Measurements from ENCODE around the gene VMO1. TPM values are rescaled to one million over a fixed set of nuclear protein-coding genes. Genes with fewer than 3 reads are reported as not detected.

The VMO1 gene
- total RNA-seq, 4 donors from 2014 or later: 1.3 to 2.2 TPM; not detected in 2

- Histone ChIP-seq H3K4me1 (no peaks in the 10 kb centered on the region), H3K27ac (no peak within 1 kb of the TSS), H3K4me3 (no peak within 1 kb of the TSS), H3K9me3 (no peaks in the 10 kb centered on the region), H3K36me3 (no peaks in the 10 kb centered on the region), H3K27me3 (no peaks in the 10 kb centered on the region)
- intact Hi-C loops (cut with DNase I; ENCODE audit: low total_unique reads): no loop called here
- DNase-seq: no peak
- TF ChIP-seq CTCF (IDR thresholded peaks at IDR 0.05) (no peak), POLR2A (IDR thresholded peaks at IDR 0.05) (no peak)
These were observed 14.5 kb downstream of the VMO1 start, which contains the start of gene TM4SF5 for GRCh38 chr17:4771519-4772234. Gene TM4SF5 (plus strand): TSS chr17:4771886. CDS start chr17:4771923, 37 bp downstream.

- DNase-seq: no peak
- no peak overlapping the region for H3K4me3 ChIP-seq
- intact Hi-C loops (cut with DNase I; ENCODE audit: low total_unique reads): no loop called here
- H3K27me3 ChIP-seq: no peaks in the 10 kb centered on the region
- no peaks in the 10 kb centered on the region for H3K36me3 ChIP-seq
- TF ChIP-seq POLR2A (IDR thresholded peaks at IDR 0.05) (no peak), CTCF (IDR thresholded peaks at IDR 0.05) (no peak)
- no peak overlapping the region for H3K27ac ChIP-seq
- no peaks in the 10 kb centered on the region for H3K4me1 ChIP-seq
- no peaks in the 10 kb centered on the region for H3K9me3 ChIP-seq
These were observed 16.5 kb downstream of the VMO1 start for GRCh38 chr17:4769628-4770027.

GRCh38 chr17:4768298-4768697 lies 17.9 kb downstream of the VMO1 start:
- H3K27ac ChIP-seq: no peak overlapping the region
- intact Hi-C loops (cut with DNase I; ENCODE audit: low total_unique reads): no loop called here
- DNase-seq: no peak
- H3K36me3 ChIP-seq: no peaks in the 10 kb centered on the region
- no peaks in the 10 kb centered on the region for H3K9me3 ChIP-seq
- no peak overlapping the region for H3K4me3 ChIP-seq
- no peaks in the 10 kb centered on the region for H3K4me1 ChIP-seq
- TF ChIP-seq POLR2A (IDR thresholded peaks at IDR 0.05): no peak
- TF ChIP-seq CTCF (IDR thresholded peaks at IDR 0.05): no peak
- H3K27me3 ChIP-seq: no peaks in the 10 kb centered on the region

GRCh38 chr17:4766723-4767122 lies 19.4 kb downstream of the VMO1 start:
- H3K4me1 ChIP-seq: no peaks in the 10 kb centered on the region
- intact Hi-C loops (cut with DNase I; ENCODE audit: low total_unique reads): no loop called here
- no peaks in the 10 kb centered on the region for H3K36me3 ChIP-seq
- TF ChIP-seq CTCF (IDR thresholded peaks at IDR 0.05) (no peak), POLR2A (IDR thresholded peaks at IDR 0.05) (no peak)
- no peak overlapping the region for H3K27ac ChIP-seq
- H3K9me3 ChIP-seq: no peaks in the 10 kb centered on the region
- H3K4me3 ChIP-seq: no peak overlapping the region
- H3K27me3 ChIP-seq: no peaks in the 10 kb centered on the region
- DNase-seq: no peak

- DNase-seq: no peak
- intact Hi-C loops (cut with DNase I; ENCODE audit: low total_unique reads): no loop called here
- H3K36me3 ChIP-seq: no peaks in the 10 kb centered on the region
- H3K27me3 ChIP-seq: no peaks in the 10 kb centered on the region
- H3K4me3 ChIP-seq: no peak overlapping the region
- H3K9me3 ChIP-seq: no peaks in the 10 kb centered on the region
- TF ChIP-seq CTCF (IDR thresholded peaks at IDR 0.05) (no peak), POLR2A (IDR thresholded peaks at IDR 0.05) (no peak)
- no peaks in the 10 kb centered on the region for H3K4me1 ChIP-seq
- H3K27ac ChIP-seq: no peak overlapping the region
These were observed 20.0 kb downstream of the VMO1 start for GRCh38 chr17:4766201-4766600.
